ENCODE measurements around the gene CHURC1.

GRCh38 chr14:64923015-64923414, 8.8 kb downstream of the CHURC1 start:
- TF ChIP-seq CTCF (IDR thresholded peaks at IDR 0.05): no peak
- TF ChIP-seq EZH2 (IDR thresholded peaks at IDR 0.05; ENCODE audit: borderline replicate concordance, insufficient read depth, low read depth, low read length, poor library complexity, severe bottlenecking): no peak

All from B cell (primary cell).